Activated CD8-positive, alpha-beta memory T cell treated with anti-CD3 and anti-CD28 coated beads, Interleukin-2, amount 10 ng/mL, durations not matched to agents 7 days and 5 days (primary cell): ENCODE measurements around the gene EPS15. TPM values are rescaled to one million over a fixed set of nuclear protein-coding genes. Genes with fewer than 3 reads are reported as not detected.
A peak's percentile ranks its signal among the peaks of the same experiment; 100 is the strongest.
"Not testable (repeated sequence)": the region's sequence is repeated elsewhere in the genome, so short reads cannot be mapped to it uniquely, and the experiment has no call there.

Source experiments
- ATAC-seq: fragments of 150-1000 bp; cut with Tn5 transposase; one replicate; pipeline ENCODE4 v1.10.0; 2021; ENCODE audit warnings: moderate library complexity
- CTCF ChIA-PET: fragments of 350-600 bp; sonication (Branson Sonifier 250); formaldehyde crosslinking; loops from one replicate; lab custom pipeline; 2021; ENCODE audit warnings: antibody characterized with exemption; lab: Charles Lee
- DNase-seq: peaks from one replicate; pipeline ENCODE4 v3.0.0-alpha.2; 2020
- H3K27ac Mint-ChIP-seq: one replicate; pipeline ENCODE4 v1.8.0; 2021; ENCODE audit warnings: mild to moderate bottlenecking, mixed read lengths
- H3K27me3 Mint-ChIP-seq: one replicate; pipeline ENCODE4 v1.8.0; 2021; ENCODE audit warnings: mixed read lengths
- H3K36me3 Mint-ChIP-seq: one replicate; pipeline ENCODE4 v1.8.0; 2021; ENCODE audit warnings: mild to moderate bottlenecking, mixed read lengths
- H3K4me1 Mint-ChIP-seq: one replicate; pipeline ENCODE4 v1.8.0; 2021; ENCODE audit warnings: mixed read lengths
- H3K4me3 Mint-ChIP-seq: one replicate; pipeline ENCODE4 v1.8.0; 2021; ENCODE audit warnings: mild to moderate bottlenecking, moderate library complexity, mixed read lengths
- H3K9me3 Mint-ChIP-seq: one replicate; pipeline ENCODE4 v1.8.0; 2022; ENCODE audit warnings: low read depth, mixed read lengths
- total RNA-seq, 2 experiments: library from RNA; stranded (reverse); gene quantifications; one replicate each; pipeline ENCODE4 v1.2.3, GENCODE V29; 2021

EPS15 gene
- total RNA-seq, 2 experiments from 2014 or later = 71.6 to 80.0 TPM

GRCh38 chr1:51535006-51535592, 16.0 kb upstream of the EPS15 start:
- H3K4me3 Mint-ChIP-seq = no peak overlapping the region
- peak; percentile 63 for DNase-seq
- no peaks in the 10 kb centered on the region for H3K36me3 Mint-ChIP-seq
- CTCF ChIA-PET = interaction anchor here (0.6 to 2.2 kb wide), 11 partner anchors 11 to 234 kb away, joined by 3 to 6 read pairs (median 3); partner anchors contain the start of gene EPS15
- no peaks in the 10 kb centered on the region for H3K27me3 Mint-ChIP-seq
- H3K27ac Mint-ChIP-seq = peak overlapping the region; percentile 69
- ATAC-seq = peak; percentile 67
- H3K9me3 Mint-ChIP-seq = no peaks in the 10 kb centered on the region
- peaks cover 14% of the 10 kb centered on the region for H3K4me1 Mint-ChIP-seq

- Mint-ChIP-seq H3K36me3 (no peaks in the 10 kb centered on the region), H3K9me3 (no peaks in the 10 kb centered on the region), H3K4me1 (peaks cover 14% of the 10 kb centered on the region), H3K27me3 (no peaks in the 10 kb centered on the region), H3K4me3 (no peak overlapping the region), H3K27ac (no peak overlapping the region)
- CTCF ChIA-PET = interaction anchor here (0.8 to 2.2 kb wide), 3 partner anchors 11 to 179 kb away, joined by 3 to 6 read pairs (median 4); no protein-coding TSS in a partner anchor
- ATAC-seq (peak; percentile 78), DNase-seq (peak; percentile 51)
Measured at GRCh38 chr1:51534447-51534846, 15.4 kb upstream of the EPS15 start.

- H3K36me3 Mint-ChIP-seq = peaks cover 1% of the 10 kb centered on the region
- CTCF ChIA-PET = interaction anchor here (0.8 kb wide), 1 partner anchor 16 kb away, joined by 3 read pairs; no protein-coding TSS in a partner anchor
- H3K4me3 Mint-ChIP-seq = no peak overlapping the region
- no peak overlapping the region for H3K27ac Mint-ChIP-seq
- H3K9me3 Mint-ChIP-seq = no peaks in the 10 kb centered on the region
- peaks cover 17% of the 10 kb centered on the region for H3K4me1 Mint-ChIP-seq
- DNase-seq (no peak), ATAC-seq (no peak)
- no peaks in the 10 kb centered on the region for H3K27me3 Mint-ChIP-seq
Measured at GRCh38 chr1:51532853-51533252, 13.8 kb upstream of the EPS15 start.

- ATAC-seq, H3K9me3 Mint-ChIP-seq, CTCF ChIA-PET, DNase-seq, H3K27ac Mint-ChIP-seq, H3K4me3 Mint-ChIP-seq, H3K36me3 Mint-ChIP-seq, H3K27me3 Mint-ChIP-seq: not testable (repeated sequence)
- peaks cover 17% of the 10 kb centered on the region for H3K4me1 Mint-ChIP-seq
Measured at GRCh38 chr1:51530447-51530846, 11.4 kb upstream of the EPS15 start.

- ATAC-seq (no peak), DNase-seq (no peak)
- Mint-ChIP-seq H3K36me3 (peaks cover 5% of the 10 kb centered on the region), H3K9me3 (no peaks in the 10 kb centered on the region), H3K27ac (no peak overlapping the region), H3K27me3 (no peaks in the 10 kb centered on the region), H3K4me1 (peaks cover 3% of the 10 kb centered on the region), H3K4me3 (no peak overlapping the region)
- CTCF ChIA-PET = no interaction called here
Measured at GRCh38 chr1:51527144-51527543, 8.1 kb upstream of the EPS15 start.

- H3K27me3 Mint-ChIP-seq = no peaks in the 10 kb centered on the region
- peaks cover 5% of the 10 kb centered on the region for H3K36me3 Mint-ChIP-seq
- H3K27ac Mint-ChIP-seq = no peak overlapping the region
- peaks cover 3% of the 10 kb centered on the region for H3K4me1 Mint-ChIP-seq
- H3K9me3 Mint-ChIP-seq = no peaks in the 10 kb centered on the region
- DNase-seq = no peak
- ATAC-seq = no peak
- H3K4me3 Mint-ChIP-seq = no peak overlapping the region
- CTCF ChIA-PET = no interaction called here
Measured at GRCh38 chr1:51526248-51526647, 7.2 kb upstream of the EPS15 start.

GRCh38 chr1:51525295-51525694, 6.2 kb upstream of the EPS15 start:
- H3K4me1 Mint-ChIP-seq = peaks cover 13% of the 10 kb centered on the region
- H3K4me3 Mint-ChIP-seq = no peak overlapping the region
- no peaks in the 10 kb centered on the region for H3K27me3 Mint-ChIP-seq
- ATAC-seq (no peak), DNase-seq (no peak)
- CTCF ChIA-PET = interaction anchor here (0.5 kb wide), 1 partner anchor 15 kb away, joined by 3 read pairs; no protein-coding TSS in a partner anchor
- H3K9me3 Mint-ChIP-seq = no peaks in the 10 kb centered on the region
- H3K27ac Mint-ChIP-seq = no peak overlapping the region
- peaks cover 6% of the 10 kb centered on the region for H3K36me3 Mint-ChIP-seq

- Mint-ChIP-seq H3K4me3 (no peak overlapping the region), H3K9me3 (no peaks in the 10 kb centered on the region)
- CTCF ChIA-PET = interaction anchor here (0.5 kb wide), 1 partner anchor 16 kb away, joined by 3 read pairs; no protein-coding TSS in a partner anchor
Measured at GRCh38 chr1:51524817-51525216, 5.8 kb upstream of the EPS15 start.

GRCh38 chr1:51523931-51524330, 4.9 kb upstream of the EPS15 start:
- Mint-ChIP-seq H3K4me1 (peaks cover 23% of the 10 kb centered on the region), H3K27me3 (no peaks in the 10 kb centered on the region), H3K9me3 (no peaks in the 10 kb centered on the region), H3K36me3 (peaks cover 9% of the 10 kb centered on the region), H3K4me3 (no peak overlapping the region), H3K27ac (no peak overlapping the region)
- DNase-seq (no peak), ATAC-seq (no peak)
- CTCF ChIA-PET = interaction anchor here (1.5 kb wide), 1 partner anchor 12 kb away, joined by 6 read pairs; no protein-coding TSS in a partner anchor

More at GRCh38 chr1:51524817-51525216, 5.8 kb upstream of the EPS15 start:
- no peak overlapping the region for H3K27ac Mint-ChIP-seq
- H3K36me3 Mint-ChIP-seq = peaks cover 9% of the 10 kb centered on the region
- peaks cover 17% of the 10 kb centered on the region for H3K4me1 Mint-ChIP-seq
- no peak for DNase-seq
- no peaks in the 10 kb centered on the region for H3K27me3 Mint-ChIP-seq
- no peak for ATAC-seq

GRCh38 chr1:51520700-51521248, 1.7 kb upstream of the EPS15 start:
- no peak overlapping the region for H3K4me3 Mint-ChIP-seq
- CTCF ChIA-PET = interaction anchor here (0.8 to 1.4 kb wide), 2 partner anchors 14 to 15 kb away, joined by 3 to 4 read pairs; no protein-coding TSS in a partner anchor
- H3K4me1 Mint-ChIP-seq = peaks cover 36% of the 10 kb centered on the region
- no peak for ATAC-seq
- H3K9me3 Mint-ChIP-seq = no peaks in the 10 kb centered on the region
- H3K27me3 Mint-ChIP-seq = no peaks in the 10 kb centered on the region
- peak overlapping the region; percentile 69 for H3K27ac Mint-ChIP-seq
- peaks cover 8% of the 10 kb centered on the region for H3K36me3 Mint-ChIP-seq
- DNase-seq = no peak

- Mint-ChIP-seq H3K4me1 (peaks cover 43% of the 10 kb centered on the region), H3K27ac (peak overlapping the region; percentile 69), H3K27me3 (no peaks in the 10 kb centered on the region), H3K36me3 (peaks cover 4% of the 10 kb centered on the region), H3K9me3 (no peaks in the 10 kb centered on the region), H3K4me3 (peak overlapping the region; percentile 67)
- ATAC-seq = no peak
- CTCF ChIA-PET = interaction anchor here (0.7 to 1.4 kb wide), 3 partner anchors 14 to 101 kb away, joined by 3 to 4 read pairs (median 3); no protein-coding TSS in a partner anchor
- no peak for DNase-seq
Measured at GRCh38 chr1:51519865-51520699, 1.0 kb upstream of the EPS15 start.

GRCh38 chr1:51518586-51519047, 449 bp downstream of the EPS15 start:
- Mint-ChIP-seq H3K4me3 (peak overlapping the region; percentile 85), H3K9me3 (no peaks in the 10 kb centered on the region), H3K36me3 (peaks cover 4% of the 10 kb centered on the region), H3K4me1 (peaks cover 53% of the 10 kb centered on the region), H3K27me3 (no peaks in the 10 kb centered on the region), H3K27ac (peak overlapping the region; percentile 87)
- peak; percentile 73 for DNase-seq
- peak; percentile 64 for ATAC-seq
- CTCF ChIA-PET = interaction anchor here (0.9 to 1.6 kb wide), 3 partner anchors 16 to 51 kb away, joined by 3 to 4 read pairs (median 3); no protein-coding TSS in a partner anchor
